Measurements from ENCODE around the gene GPAT3.
"Not testable (repeated sequence)": the region's sequence is repeated elsewhere in the genome, so short reads cannot be mapped to it uniquely, and the experiment has no call there.

GPAT3 gene

GRCh38 chr4:83574247-83574646 is 38.3 kb downstream of the GPAT3 start:
- TF ChIP-seq CTCF (IDR thresholded peaks at IDR 0.05; ENCODE audit: insufficient read depth, low read length, poor library complexity, severe bottlenecking): no peak
- DNase-seq (ENCODE audit: extremely low read depth, insufficient read length): no peak
- H3K36me3 ChIP-seq (ENCODE audit: control insufficient read depth, insufficient read depth, low read length): no peaks in the 10 kb centered on the region
- H3K4me3 ChIP-seq (replicated peaks; ENCODE audit: low read depth, low read length): no peak overlapping the region
- no peaks in the 10 kb centered on the region for H3K27me3 ChIP-seq (replicated peaks; ENCODE audit: control insufficient read depth, insufficient read depth, low read length)

GRCh38 chr4:83576237-83576636 is 40.3 kb downstream of the GPAT3 start:
- not testable (repeated sequence) for DNase-seq (ENCODE audit: extremely low read depth, insufficient read length); H3K36me3 ChIP-seq (ENCODE audit: control insufficient read depth, insufficient read depth, low read length); H3K27me3 ChIP-seq (replicated peaks; ENCODE audit: control insufficient read depth, insufficient read depth, low read length); H3K4me3 ChIP-seq (replicated peaks; ENCODE audit: low read depth, low read length)

GRCh38 chr4:83581411-83582288 is 45.7 kb downstream of the GPAT3 start:
- Histone ChIP-seq H3K36me3 (ENCODE audit: control insufficient read depth, insufficient read depth, low read length) (no peaks in the 10 kb centered on the region), H3K4me3 (replicated peaks; ENCODE audit: low read depth, low read length) (no peak overlapping the region; the same call in 1 of the 2 replicates), H3K27me3 (replicated peaks; ENCODE audit: control insufficient read depth, insufficient read depth, low read length) (no peaks in the 10 kb centered on the region)
- TF ChIP-seq CTCF (IDR thresholded peaks at IDR 0.05; ENCODE audit: insufficient read depth, low read length, poor library complexity, severe bottlenecking): no peak
- peak; percentile 39 for DNase-seq (ENCODE audit: extremely low read depth, insufficient read length)

- peak; percentile 50 for TF ChIP-seq CTCF (IDR thresholded peaks at IDR 0.05; ENCODE audit: insufficient read depth, low read length, poor library complexity, severe bottlenecking)
- Histone ChIP-seq H3K27me3 (replicated peaks; ENCODE audit: control insufficient read depth, insufficient read depth, low read length) (no peaks in the 10 kb centered on the region), H3K4me3 (replicated peaks; ENCODE audit: low read depth, low read length) (no peak overlapping the region), H3K36me3 (ENCODE audit: control insufficient read depth, insufficient read depth, low read length) (no peaks in the 10 kb centered on the region)
- DNase-seq (ENCODE audit: extremely low read depth, insufficient read length): peak; percentile 29
Observed at GRCh38 chr4:83582289-83582785, 46.4 kb downstream of the GPAT3 start.

GRCh38 chr4:83585982-83586508 is 50.1 kb downstream of the GPAT3 start:
- DNase-seq (ENCODE audit: extremely low read depth, insufficient read length): no peak
- Histone ChIP-seq H3K27me3 (replicated peaks; ENCODE audit: control insufficient read depth, insufficient read depth, low read length) (no peaks in the 10 kb centered on the region), H3K4me3 (replicated peaks; ENCODE audit: low read depth, low read length) (no peak overlapping the region), H3K36me3 (ENCODE audit: control insufficient read depth, insufficient read depth, low read length) (no peaks in the 10 kb centered on the region)
- TF ChIP-seq CTCF (IDR thresholded peaks at IDR 0.05; ENCODE audit: insufficient read depth, low read length, poor library complexity, severe bottlenecking): no peak

GRCh38 chr4:83589279-83589678 is 53.4 kb downstream of the GPAT3 start:
- no peaks in the 10 kb centered on the region for H3K36me3 ChIP-seq (ENCODE audit: control insufficient read depth, insufficient read depth, low read length)
- H3K27me3 ChIP-seq (replicated peaks; ENCODE audit: control insufficient read depth, insufficient read depth, low read length): no peaks in the 10 kb centered on the region

More at GRCh38 chr4:83589279-83589678, 53.4 kb downstream of the GPAT3 start:
- no peak overlapping the region for H3K4me3 ChIP-seq (replicated peaks; ENCODE audit: low read depth, low read length)
- DNase-seq (ENCODE audit: extremely low read depth, insufficient read length): no peak
- TF ChIP-seq CTCF (IDR thresholded peaks at IDR 0.05; ENCODE audit: insufficient read depth, low read length, poor library complexity, severe bottlenecking): no peak
